Spleen (tissue), 11 donors: ENCODE results near the gene ENOX1. TPM values are rescaled to one million over a fixed set of nuclear protein-coding genes. Genes with fewer than 3 reads are reported as not detected.

Experiments used
- DNase-seq: peaks from one replicate; pipeline ENCODE4 v3.0.0-alpha.2; 2020
- H3K27ac ChIP-seq, 8 donors: fragments of 200-600 bp; sonication (generic) in 7 of 8; 1 replicate in 4 of 8; 2 replicates in 4 of 8; pipeline versions ENCODE4 v1.5.0 to v1.8.0; 2016 to 2021; ENCODE audit warnings: inconsistent platforms in 4 of 8, mild to moderate bottlenecking in 4 of 8, moderate library complexity in 1 of 8
- H3K27me3 ChIP-seq, 7 donors: fragments of 200-600 bp; sonication (generic) in 6 of 7; replicated peaks in 1 of 7; 1 replicate in 4 of 7; 2 replicates in 3 of 7; pipeline versions ENCODE4 v1.5.0 to v1.8.0; 2016 to 2021; ENCODE audit warnings: inconsistent platforms in 3 of 7, mild to moderate bottlenecking in 1 of 7
- H3K36me3 ChIP-seq, 6 donors: fragments of 200-600 bp; sonication (generic) in 5 of 6; 1 replicate in 4 of 6; 2 replicates in 2 of 6; pipeline versions ENCODE4 v1.5.0 to v1.8.0; 2016 to 2021; ENCODE audit warnings: inconsistent platforms in 2 of 6
- H3K4me1 ChIP-seq, 6 donors: fragments of 200-600 bp; sonication (generic) in 5 of 6; 1 replicate in 3 of 6; 2 replicates in 3 of 6; pipeline versions ENCODE4 v1.5.0 to v1.8.0; 2016 to 2021; ENCODE audit warnings: inconsistent platforms in 3 of 6
- H3K4me3 ChIP-seq, 8 donors: fragments of 200-600 bp; sonication (generic) in 7 of 8; 1 replicate in 4 of 8; 2 replicates in 4 of 8; pipeline versions ENCODE4 v1.5.0 to v1.8.0; 2016 to 2021; ENCODE audit warnings: inconsistent platforms in 4 of 8, mild to moderate bottlenecking in 4 of 8, moderate library complexity in 2 of 8
- H3K9me3 ChIP-seq, 8 donors: fragments of 200-600 bp; sonication (generic) in 7 of 8; 1 replicate in 4 of 8; 2 replicates in 4 of 8; pipeline versions ENCODE4 v1.5.0 to v1.8.0; 2016 to 2021; ENCODE audit warnings: inconsistent platforms in 4 of 8
- CTCF ChIP-seq, 11 experiments: fragments of 200-600 bp in 7 of 11; fragments of 450-650 bp in 4 of 11; sonication (generic) in 4 of 11; IDR thresholded peaks in 8 of 11; conservative IDR thresholded peaks in 3 of 11; 1 replicate in 7 of 11; 2 replicates in 4 of 11; pipeline versions ENCODE4 v1.4.0 to v1.8.0; 2016 to 2021; ENCODE audit warnings: antibody characterized with exemption in 11 of 11, inconsistent platforms in 4 of 11, mild to moderate bottlenecking in 1 of 11
- POLR2A ChIP-seq, 3 donors: fragments of 450-650 bp; IDR thresholded peaks; one replicate each; pipeline ENCODE4 v1.5.1; 2017; ENCODE audit warnings: antibody characterized with exemption in 3 of 3, mild to moderate bottlenecking in 1 of 3
- POLR2AphosphoS5 ChIP-seq, 3 donors: sonication (generic); formaldehyde crosslinking; IDR thresholded peaks; one replicate each; pipeline ENCODE4 v1.5.1; 2017; ENCODE audit warnings: antibody characterized with exemption in 3 of 3
- WGBS, 5 donors: extraction: QIAGEN DNeasy Blood & Tissue Kit in 3 of 5; methylation state at CpG; one replicate each; pipeline versions ENCODE4 v1.1.5 to v1.1.7; 2013 to 2018; 5-methylcytosine and 5-hydroxymethylcytosine counted together
- intact Hi-C: fragments of 100-400 bp; cut with DNase I; formaldehyde crosslinking; loops from one replicate; pipeline ENCODE4 v1.15.0; 2023; ENCODE audit warnings: low total_unique reads
- polyA plus RNA-seq, 3 donors: library from polyadenylated mRNA; stranded (reverse); fragments of 200-250 nt; gene quantifications; one replicate each; pipeline ENCODE4 v1.2.1, GENCODE V29; 2013
- total RNA-seq, 7 donors: library from RNA; depleted of rRNA in 3 of 7; stranded (reverse); fragments of >200 nt in 3 of 7; fragmentation: NEBNext Ultra II Directional in 4 of 7; extraction: Animal tissue kit (Norgen Biotek cat#: 25700) in 4 of 7; gene quantifications; one replicate each; pipeline versions ENCODE4 v1.1.0 to v1.2.1, GENCODE V29; 2016 to 2021
- donor health status: healthy with polysubstance abuse.
- donor health status: DM: no; HTN: no; CAD: no; lungs with moderate emphysema.
- donor health status: DM: no; HTN: no; CAD: no.
- donor health status: Bipolar disorder and iron deficiency.
- donor health status: healthy.
- donor health status: DM: no; HTN: no; CAD: no.
- donor health status: DM: yes; HTN: yes; CAD: no.

ENOX1 gene
- total and polyA plus RNA-seq, 10 donors = 0.42 to 1.3 (median 0.54) TPM; not detected in 1

- no peak overlapping the region for H3K4me3 ChIP-seq
- TF ChIP-seq POLR2AphosphoS5 (IDR thresholded peaks at IDR 0.05) (no peak), POLR2A (IDR thresholded peaks at IDR 0.05) (no peak), CTCF (IDR thresholded peaks at IDR 0.05 in 8 of 11, conservative IDR thresholded peaks at IDR 0.05 in 3 of 11) (no peak)
- no peaks in the 10 kb centered on the region for H3K27me3 ChIP-seq
- H3K36me3 ChIP-seq = no peaks in the 10 kb centered on the region
- H3K27ac ChIP-seq = no peak overlapping the region
- DNase-seq = no peak
- 85 to 96% (median 87%) methylated on average over 3 of the region's 3 CpGs for WGBS, 5 donors
- H3K9me3 ChIP-seq = no peaks in the 10 kb centered on the region
- no peaks in the 10 kb centered on the region for H3K4me1 ChIP-seq
- intact Hi-C loops = no loop called here
These were observed 202.0 kb downstream of the ENOX1 start for GRCh38 chr13:43584751-43585150.

DNA sequence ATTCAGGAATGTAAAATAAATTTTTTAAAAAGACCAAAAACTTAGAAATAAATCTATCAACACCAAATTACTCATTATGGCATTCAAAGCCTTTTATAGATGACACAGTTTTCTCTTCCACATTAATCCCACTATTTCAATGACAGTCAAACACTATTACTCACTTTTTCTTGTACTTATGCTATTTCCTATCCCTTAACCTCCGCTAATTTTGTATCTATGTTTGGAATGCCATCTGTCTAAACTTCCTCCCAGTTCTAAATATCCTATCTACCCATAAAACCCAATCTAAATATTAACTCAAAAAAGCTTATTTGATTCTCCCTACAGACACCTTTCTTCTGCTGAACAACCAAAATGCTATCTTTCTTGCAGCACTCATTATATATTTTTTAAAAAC lies 203.5 kb downstream of the ENOX1 start:
- Histone ChIP-seq H3K9me3 (no peaks in the 10 kb centered on the region), H3K4me1 (no peaks in the 10 kb centered on the region), H3K4me3 (no peak overlapping the region), H3K27me3 (no peaks in the 10 kb centered on the region), H3K36me3 (no peaks in the 10 kb centered on the region), H3K27ac (no peak overlapping the region)
- WGBS, 5 donors = 57 to 80% (median 72%) methylated on average over 1 of the region's 1 CpG
- DNase-seq = no peak
- TF ChIP-seq POLR2AphosphoS5 (IDR thresholded peaks at IDR 0.05) = no peak
- no peak for TF ChIP-seq POLR2A (IDR thresholded peaks at IDR 0.05)
- TF ChIP-seq CTCF (IDR thresholded peaks at IDR 0.05 in 8 of 11, conservative IDR thresholded peaks at IDR 0.05 in 3 of 11) = no peak
- intact Hi-C loops = no loop called here

- no peak overlapping the region for H3K4me3 ChIP-seq
- intact Hi-C loops = no loop called here
- no peaks in the 10 kb centered on the region for H3K9me3 ChIP-seq
- H3K4me1 ChIP-seq = no peaks in the 10 kb centered on the region
- 91 to 99% (median 97%) methylated on average over 4 of the region's 4 CpGs for WGBS, 5 donors
- H3K27ac ChIP-seq = no peak overlapping the region
- H3K27me3 ChIP-seq = no peaks in the 10 kb centered on the region
- H3K36me3 ChIP-seq = no peaks in the 10 kb centered on the region
- TF ChIP-seq POLR2AphosphoS5 (IDR thresholded peaks at IDR 0.05) = no peak
- no peak for TF ChIP-seq CTCF (IDR thresholded peaks at IDR 0.05 in 8 of 11, conservative IDR thresholded peaks at IDR 0.05 in 3 of 11)
- TF ChIP-seq POLR2A (IDR thresholded peaks at IDR 0.05) = no peak
- no peak for DNase-seq
These were observed 206.5 kb downstream of the ENOX1 start for GRCh38 chr13:43580280-43580679.

- intact Hi-C loops = no loop called here
- TF ChIP-seq POLR2AphosphoS5 (IDR thresholded peaks at IDR 0.05) (no peak), CTCF (IDR thresholded peaks at IDR 0.05 in 8 of 11, conservative IDR thresholded peaks at IDR 0.05 in 3 of 11) (no peak), POLR2A (IDR thresholded peaks at IDR 0.05) (no peak)
- H3K9me3 ChIP-seq = no peaks in the 10 kb centered on the region
- H3K4me3 ChIP-seq = no peak overlapping the region
- no peak for DNase-seq
- H3K27ac ChIP-seq = no peak overlapping the region
- H3K36me3 ChIP-seq = no peaks in the 10 kb centered on the region
- H3K27me3 ChIP-seq = no peaks in the 10 kb centered on the region
- peaks cover 0 to 2% (median 0%) of the 10 kb centered on the region in 6 donors for H3K4me1 ChIP-seq
These were observed 207.5 kb downstream of the ENOX1 start for GRCh38 chr13:43579321-43579720.
